ENCODE results near the gene ZNF664.
A peak's percentile ranks its signal among the peaks of the same experiment; 100 is the strongest.

ZNF664 gene

DNA sequence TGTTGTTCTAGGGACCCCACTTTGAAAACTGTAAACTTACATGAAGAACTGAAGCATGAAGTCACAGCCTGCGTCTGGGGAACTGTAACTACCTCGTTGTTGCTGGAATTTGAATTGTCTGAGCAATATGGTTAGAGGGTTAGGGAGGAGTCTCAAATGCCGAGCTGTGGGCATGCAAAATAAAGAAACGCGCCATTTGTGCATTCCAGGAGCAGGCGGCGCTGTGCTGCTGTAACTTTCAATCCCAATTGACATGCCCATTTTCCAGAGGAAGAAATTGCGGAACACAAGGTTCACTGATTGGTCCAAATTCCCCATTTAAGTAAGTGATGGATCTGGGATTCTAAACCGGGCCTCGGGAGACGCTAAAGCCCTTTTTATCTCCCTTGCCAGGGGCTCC is 61.3 kb downstream of the ZNF664 start:
- no peak for DNase-seq (ENCODE audit: low spot score)

DNA sequence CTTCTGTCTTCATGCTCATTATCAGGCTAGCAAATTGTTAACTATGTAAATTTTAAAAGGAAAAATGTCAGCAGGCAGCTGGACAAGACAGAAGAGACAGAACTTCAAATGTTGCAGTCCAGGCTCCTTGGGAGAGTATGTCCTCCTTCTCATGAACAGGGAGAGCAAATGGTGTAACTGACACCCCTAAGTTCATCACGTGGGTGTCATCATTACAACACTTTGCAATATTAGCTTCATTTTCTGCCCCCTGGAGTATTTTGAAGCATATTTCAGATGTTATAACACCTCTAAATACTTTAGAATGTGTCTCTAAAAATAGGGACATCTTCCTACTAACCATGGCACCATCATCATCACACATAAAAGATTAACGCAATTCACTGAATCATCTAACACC is 62.1 kb downstream of the ZNF664 start:
- DNase-seq (ENCODE audit: low spot score) = no peak

DNA sequence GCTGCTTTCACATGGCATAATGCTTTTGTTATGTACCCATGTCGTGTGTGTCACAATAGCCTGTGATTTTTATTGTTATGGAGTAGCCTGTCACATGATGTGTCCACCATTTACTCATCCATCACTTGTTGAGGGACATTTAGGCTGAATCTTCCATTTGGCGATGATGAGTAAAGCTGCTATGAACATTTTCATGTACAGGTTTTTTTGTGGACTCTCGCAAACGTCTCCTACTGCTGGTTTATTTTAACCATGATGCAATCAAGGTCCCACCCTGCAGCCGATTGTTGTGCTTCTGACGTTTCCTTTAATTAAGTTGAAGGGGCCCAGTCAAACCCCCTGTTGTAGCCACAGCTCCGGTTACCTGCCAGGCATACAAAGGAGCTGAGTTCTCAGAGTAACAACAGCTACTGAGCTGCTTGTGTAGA is 63.2 kb downstream of the ZNF664 start:
- no peak for DNase-seq (ENCODE audit: low spot score)

GRCh38 chr12:124036657-124037109 is 63.7 kb downstream of the ZNF664 start:
- DNase-seq (ENCODE audit: low spot score) = peak; percentile 46

DNA sequence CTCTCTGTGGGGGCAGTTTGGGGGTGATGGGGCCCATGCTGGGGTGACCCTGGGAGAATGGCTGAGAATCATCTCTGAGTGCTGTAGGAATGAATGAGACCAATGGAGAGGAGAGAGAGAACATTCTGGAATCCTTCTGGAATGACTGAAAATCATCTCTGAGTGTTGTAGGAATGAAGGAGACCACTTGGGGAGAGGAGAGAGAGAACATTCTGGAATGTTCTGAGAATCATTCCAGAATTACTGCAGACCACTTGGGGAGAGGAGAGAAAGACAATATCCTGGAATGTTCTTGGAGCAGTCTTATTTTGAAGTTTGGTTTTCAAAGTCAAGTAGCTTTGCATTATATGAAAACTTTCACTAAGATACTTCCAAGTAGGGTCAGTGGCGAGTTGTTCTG is 64.3 kb downstream of the ZNF664 start:
- no peak for DNase-seq (ENCODE audit: low spot score)

DNA sequence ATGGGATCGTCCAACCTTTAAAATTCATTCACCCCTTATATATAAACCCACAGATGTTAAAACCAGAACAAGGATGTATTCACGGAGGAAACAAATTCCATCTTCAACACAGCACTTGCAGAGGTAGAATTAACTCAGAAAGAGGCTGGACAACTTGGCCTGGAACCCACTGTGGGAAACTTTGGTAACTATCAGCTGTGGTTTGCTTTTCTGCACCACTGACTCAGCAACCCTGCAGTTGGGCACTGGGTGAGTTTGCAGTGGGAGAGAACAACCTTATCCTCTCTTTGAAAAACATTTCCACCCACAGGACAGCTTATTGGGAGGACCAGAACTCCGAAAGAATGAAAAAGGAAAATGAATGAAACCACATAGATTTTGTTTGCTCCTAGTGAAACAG is 66.3 kb downstream of the ZNF664 start:
- DNase-seq (ENCODE audit: low spot score) = no peak

DNA sequence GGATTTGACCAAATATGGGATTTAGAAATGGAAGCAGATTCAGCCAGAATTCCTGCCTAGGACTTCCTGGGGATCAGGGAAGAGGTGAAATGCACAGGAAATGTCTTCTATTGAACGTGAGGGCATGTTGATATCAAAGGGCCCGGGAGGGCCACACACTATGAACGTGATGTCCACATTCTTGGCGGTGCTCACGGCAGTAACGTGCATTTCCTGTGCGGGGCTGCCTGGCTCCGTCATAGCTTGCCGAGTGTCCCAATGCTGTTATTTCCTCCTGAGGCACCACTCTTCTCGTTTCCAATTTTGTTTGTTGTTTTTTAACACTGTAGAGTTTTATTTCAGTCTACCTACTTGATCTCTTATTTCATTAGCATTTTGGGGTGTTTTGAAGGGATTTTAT is 67.3 kb downstream of the ZNF664 start:
- no peak for DNase-seq (ENCODE audit: low spot score)

GRCh38 chr12:124040737-124041136 is 67.7 kb downstream of the ZNF664 start:
- DNase-seq (ENCODE audit: low spot score) = no peak

DNA sequence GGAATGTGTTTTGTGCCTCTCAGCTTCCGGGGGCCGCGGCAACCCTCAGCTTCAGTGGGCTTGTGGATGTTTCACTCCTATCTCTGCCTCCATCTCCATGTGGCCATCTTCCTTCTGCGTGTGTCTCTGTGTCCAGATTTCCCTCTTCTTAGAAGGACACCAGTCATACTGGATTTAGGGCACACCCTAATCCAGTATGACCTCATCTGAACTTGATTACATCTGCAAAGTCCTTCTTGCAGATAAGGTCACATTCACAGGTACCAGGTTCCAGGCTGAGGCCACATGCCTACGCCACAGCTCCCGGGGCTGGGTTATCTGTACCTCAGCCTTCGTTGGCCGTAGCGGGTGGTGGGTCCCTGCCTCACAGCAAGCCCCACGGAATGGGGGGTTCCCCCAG is 68.9 kb downstream of the ZNF664 start:
- no peak for DNase-seq (ENCODE audit: low spot score)

DNA sequence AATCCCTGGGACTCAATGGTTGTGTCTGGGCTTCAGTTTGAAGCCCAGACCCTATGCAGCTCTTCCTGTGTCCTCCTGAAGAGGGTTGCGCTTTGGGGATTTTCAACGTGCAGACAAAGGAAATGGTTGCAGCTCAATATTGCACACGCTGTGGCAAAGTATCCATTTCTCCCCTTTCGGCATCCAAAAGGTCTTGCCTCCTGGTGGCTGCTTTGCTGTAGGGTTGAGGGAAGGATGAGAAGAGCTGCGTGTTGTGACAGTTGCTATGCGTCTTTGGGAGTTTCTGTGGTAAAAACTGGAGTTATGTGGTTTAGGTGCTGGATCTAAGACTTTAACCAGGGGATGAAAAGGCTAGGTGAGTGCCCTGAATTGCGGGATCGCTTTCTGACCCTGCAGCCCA is 71.0 kb downstream of the ZNF664 start:
- DNase-seq (ENCODE audit: low spot score) = no peak

DNA sequence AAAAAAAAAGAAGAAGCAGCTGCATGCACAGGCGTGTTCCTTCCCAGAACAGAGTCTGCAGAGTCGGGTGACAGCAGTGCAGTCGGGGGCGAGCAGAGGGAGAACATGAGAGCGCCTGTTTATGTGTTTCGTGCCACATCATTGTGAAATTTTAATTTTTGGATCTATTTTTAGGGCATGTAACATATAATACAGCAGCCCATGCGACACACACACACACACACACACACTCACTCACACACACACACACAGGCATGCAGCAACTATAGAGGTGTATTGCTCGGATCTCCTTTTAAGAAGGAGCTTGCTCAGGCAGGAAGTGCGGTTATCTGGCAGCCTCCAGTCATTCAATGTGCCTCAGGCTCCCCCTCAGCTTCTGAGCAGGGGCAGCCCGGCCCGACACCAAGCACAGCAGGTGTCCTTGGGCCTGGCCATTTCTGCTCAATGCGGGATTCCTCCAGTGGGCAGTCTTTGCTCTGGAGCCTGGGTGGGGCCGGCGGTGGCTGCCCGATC is 71.8 kb downstream of the ZNF664 start:
- DNase-seq (ENCODE audit: low spot score) = no peak

GRCh38 chr12:124045671-124046455 is 72.8 kb downstream of the ZNF664 start:
- DNase-seq (ENCODE audit: low spot score) = no peak

DNA sequence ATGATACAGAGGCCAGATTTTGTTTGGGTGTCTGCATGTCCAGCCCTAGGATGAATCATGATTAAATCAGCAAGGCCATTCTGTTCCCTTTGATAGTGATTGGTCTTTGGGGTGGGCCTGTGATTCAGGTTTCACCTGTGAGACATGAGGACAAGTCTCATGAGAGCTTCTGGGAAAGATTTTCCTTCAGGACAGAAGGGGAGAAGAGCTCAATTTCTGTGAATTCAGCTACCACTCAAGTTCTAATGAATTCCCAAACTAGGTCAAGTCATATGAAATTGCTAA is 73.4 kb downstream of the ZNF664 start:
- no peak for DNase-seq (ENCODE audit: low spot score)

- no peak for DNase-seq (ENCODE audit: low spot score)
Measured at GRCh38 chr12:124047045-124047566, 74.1 kb downstream of the ZNF664 start.

GRCh38 chr12:124049451-124050094 is 76.6 kb downstream of the ZNF664 start:
- DNase-seq (ENCODE audit: low spot score) = no peak

- no peak for DNase-seq (ENCODE audit: low spot score)
Measured at GRCh38 chr12:124053851-124054250, 80.8 kb downstream of the ZNF664 start.

DNA sequence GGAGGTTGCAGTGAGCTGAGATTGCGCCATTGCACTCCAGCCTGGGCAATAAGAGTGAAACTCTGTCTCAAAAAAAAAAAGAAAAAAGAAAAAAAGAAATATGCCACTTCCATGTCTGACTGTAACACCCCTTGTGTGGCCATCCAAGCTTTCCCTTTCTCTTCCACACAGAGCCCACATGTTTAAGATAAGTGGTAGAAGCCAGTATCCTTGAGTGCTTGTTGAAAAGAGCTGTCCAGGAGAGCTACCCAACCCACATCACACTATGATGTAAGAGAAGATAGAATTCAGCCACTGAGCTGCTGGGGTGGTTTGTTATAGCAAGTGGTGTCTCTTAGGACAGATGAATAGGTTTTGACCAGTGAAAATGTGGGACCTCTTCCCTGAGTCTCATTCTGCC is 82.1 kb downstream of the ZNF664 start:
- no peak for DNase-seq (ENCODE audit: low spot score)

GRCh38 chr12:124057691-124058090 is 84.7 kb downstream of the ZNF664 start:
- DNase-seq (ENCODE audit: low spot score) = no peak

- no peak for DNase-seq (ENCODE audit: low spot score)
Measured at GRCh38 chr12:124059752-124060151, 86.7 kb downstream of the ZNF664 start.
